Iris pigment epithelial cell (primary cell): ENCODE data around the gene B3GAT2.

Experiments used
- DNase-seq: peaks from one replicate; pipeline ENCODE4 v3.0.0-alpha.2; 2011; ENCODE audit warnings: low read depth

The B3GAT2 gene

GRCh38 chr6:70841112-70841511 lies 115.7 kb downstream of the B3GAT2 start:
- no peak for DNase-seq

DNA sequence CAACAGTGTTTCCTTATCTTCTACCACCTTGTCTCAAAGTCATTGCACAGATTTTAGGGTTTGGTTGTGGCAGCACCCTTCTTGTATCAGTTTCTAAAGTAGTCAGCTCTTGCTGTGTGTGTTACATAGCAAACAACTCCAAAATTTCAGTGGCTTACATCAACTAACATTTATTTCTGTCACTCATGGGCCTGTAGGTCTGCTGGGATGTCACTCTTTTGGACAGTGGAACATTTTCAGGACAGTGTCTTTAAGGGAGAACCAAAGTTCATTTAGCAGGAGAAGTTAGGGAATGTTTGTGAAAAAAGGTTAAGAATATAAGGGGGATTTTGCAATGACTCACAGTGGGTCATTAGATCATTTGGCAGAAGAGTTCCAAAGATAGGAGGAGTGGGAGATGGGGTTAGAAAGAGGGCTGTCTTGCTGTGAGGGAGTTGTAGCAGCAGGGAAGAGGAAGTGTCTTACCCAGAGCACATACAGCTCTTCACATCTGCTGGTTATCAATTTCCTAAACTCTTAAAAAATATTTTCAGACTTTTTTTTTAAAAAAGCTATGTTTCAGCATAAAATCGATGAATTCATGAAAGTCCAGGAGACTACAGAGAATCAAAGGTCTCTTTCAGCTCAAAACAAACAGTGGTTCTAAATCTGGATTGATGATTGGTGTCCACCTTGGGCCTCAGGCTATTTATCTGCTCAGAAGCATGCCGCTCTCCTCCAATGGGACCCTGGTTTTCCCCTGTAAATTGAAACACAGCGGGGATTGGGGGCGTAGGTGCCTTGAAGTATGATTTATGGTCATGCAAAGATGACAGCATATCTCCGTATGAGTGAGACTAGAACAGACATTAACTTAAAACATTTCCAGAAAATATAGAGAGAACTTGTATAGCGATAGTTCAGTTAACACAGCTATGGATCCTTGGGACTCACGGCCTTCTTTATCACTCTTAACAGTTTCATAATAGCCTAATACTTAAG lies 117.3 kb downstream of the B3GAT2 start:
- DNase-seq = peak; percentile 9

DNA sequence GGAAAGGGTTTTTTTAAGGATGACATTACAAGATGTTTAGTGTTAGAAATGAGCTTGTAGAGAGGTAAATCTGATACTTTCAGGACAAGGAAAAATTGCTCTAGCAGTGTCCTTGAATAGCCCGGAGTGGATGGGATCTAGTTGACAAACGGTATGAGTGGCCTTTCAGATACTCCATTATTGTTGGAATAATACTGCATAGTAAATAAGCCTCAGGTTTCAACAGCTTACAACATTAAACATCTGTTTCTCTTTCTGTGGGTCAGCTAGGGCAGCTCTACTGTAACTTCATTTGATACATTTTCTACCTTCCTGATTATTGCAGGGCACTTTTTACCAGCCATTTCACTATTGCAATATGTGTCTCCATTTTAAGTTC lies 118.0 kb downstream of the B3GAT2 start:
- peak; percentile 9 for DNase-seq

- DNase-seq = peak; percentile 67
Observed at GRCh38 chr6:70834520-70834919, 122.3 kb downstream of the B3GAT2 start.

GRCh38 chr6:70831427-70831826 lies 125.4 kb downstream of the B3GAT2 start:
- DNase-seq = no peak

DNA sequence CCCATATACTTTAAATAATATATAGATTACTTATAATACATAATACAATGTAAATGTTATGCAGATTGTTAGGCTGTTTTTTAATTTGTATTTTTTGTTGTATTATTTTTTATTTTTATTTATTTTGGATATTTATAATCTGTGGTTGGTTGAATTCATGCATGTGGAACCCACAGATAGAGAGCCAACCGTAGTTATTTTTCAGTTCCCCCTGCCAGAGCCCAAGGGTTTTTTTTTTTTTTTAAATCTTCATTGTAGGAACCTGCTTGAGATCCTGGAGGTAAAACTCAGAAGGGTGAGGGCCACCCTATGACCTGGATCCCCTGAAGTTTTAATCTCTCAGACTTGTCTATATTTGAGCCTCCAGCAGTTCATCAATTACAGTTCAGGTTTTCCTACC lies 133.2 kb downstream of the B3GAT2 start:
- DNase-seq = no peak

DNA sequence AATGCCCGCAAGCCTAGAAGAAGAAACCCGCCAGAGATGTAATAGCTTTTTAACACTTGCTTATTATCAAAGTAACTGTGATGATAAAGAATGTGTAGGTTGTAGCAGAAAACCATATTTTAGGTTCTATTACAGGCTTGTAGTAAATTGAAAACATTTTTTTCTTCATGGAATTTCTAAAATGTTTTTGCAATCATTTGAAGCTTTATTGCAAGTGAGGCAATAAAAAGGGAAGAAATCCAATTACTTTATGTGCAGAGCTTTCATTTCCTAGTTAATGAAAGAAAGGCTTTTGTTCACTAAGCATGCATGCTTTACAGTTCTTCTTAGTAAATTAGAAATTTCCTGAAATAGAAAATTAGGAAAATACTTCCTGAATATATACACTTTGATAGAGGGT lies 135.1 kb downstream of the B3GAT2 start:
- DNase-seq = no peak

DNA sequence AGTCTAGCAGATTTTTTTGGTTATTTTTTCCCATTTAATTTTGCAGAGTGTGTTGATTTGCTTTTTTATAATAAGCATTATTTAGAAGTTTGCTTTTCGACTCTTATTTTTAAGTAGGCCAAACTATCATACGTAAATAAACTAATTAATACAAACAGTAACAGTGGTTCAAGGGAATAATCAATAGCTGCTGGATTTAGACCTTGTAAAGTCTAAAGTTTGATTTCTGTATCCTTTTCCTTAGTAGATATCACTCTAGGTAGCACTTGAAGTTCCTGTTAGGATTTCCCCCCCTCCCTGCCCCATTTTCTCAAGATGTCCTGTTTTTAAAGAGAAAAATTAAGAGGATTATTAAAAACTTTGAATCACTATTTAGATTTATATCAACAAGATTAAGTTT lies 136.1 kb downstream of the B3GAT2 start:
- DNase-seq = no peak

DNA sequence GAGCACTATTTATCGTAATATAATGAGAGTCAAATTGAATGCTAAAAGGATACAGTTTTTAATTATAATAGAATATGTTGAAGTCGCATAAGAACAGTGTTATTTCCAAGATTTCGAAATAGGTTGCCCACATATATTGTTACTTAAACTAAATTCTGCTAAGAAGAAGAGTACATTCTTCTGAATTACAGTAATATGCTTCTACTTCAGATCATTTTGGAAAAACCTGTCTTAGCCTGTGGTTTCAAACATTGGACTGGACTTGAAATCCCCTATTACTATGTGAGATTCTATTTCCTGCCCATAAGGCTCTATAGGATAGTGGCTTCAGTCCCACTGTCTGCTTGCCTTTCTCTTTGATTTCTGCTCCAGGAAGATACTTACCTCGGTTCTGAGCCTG lies 137.2 kb downstream of the B3GAT2 start:
- DNase-seq = peak; percentile 46

DNA sequence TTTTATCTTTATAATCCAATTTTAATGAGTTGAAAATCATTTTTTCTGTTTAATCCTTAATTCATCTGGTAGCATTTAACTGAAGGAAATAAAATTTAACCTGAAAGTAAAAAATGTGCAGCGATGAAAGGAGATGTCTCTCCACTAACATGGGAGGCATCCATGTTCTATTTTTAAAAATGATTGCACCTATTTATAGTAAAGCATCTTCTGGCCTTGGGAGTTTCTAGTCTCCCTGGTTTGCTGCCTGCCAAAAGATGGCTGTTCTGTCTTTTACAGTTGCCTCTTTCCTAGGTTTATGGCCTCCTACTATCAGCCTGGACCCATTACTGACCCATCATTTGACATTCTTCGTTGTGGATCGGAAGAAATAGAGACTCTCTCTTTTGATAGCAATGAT lies 143.0 kb downstream of the B3GAT2 start:
- DNase-seq = no peak

DNA sequence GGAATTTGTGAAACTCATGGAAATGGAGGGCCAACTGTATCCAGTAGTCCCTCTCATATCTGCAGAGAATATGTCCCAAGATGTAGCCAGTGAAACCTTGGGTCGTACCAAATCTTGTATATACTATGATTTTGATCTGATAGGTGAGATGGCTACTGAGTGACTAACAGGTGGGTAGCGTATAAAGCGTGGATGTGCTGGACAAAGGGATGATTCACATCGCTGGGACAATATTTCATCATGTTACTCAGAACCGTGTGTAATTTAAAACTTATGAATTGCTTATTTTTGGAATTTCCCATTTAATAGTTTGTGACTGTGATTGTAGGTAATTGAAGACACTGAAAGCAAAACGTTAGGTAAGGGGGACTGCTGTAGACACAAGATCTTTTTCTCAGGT lies 145.1 kb downstream of the B3GAT2 start:
- DNase-seq = peak; percentile 61
